ENCODE measurements around the gene DDN.

The DDN gene

GRCh38 chr12:48980953-48981756 is 18.0 kb downstream of the DDN start:
- DNase-seq = no peak

GRCh38 chr12:48980389-48980952 is 18.7 kb downstream of the DDN start:
- no peak for DNase-seq

- peak in 1 of 2 donors; percentile 10 for DNase-seq
These were observed 19.4 kb downstream of the DDN start for GRCh38 chr12:48979602-48980388.

GRCh38 chr12:48978741-48979601 is 20.2 kb downstream of the DDN start:
- DNase-seq = no peak

DNA sequence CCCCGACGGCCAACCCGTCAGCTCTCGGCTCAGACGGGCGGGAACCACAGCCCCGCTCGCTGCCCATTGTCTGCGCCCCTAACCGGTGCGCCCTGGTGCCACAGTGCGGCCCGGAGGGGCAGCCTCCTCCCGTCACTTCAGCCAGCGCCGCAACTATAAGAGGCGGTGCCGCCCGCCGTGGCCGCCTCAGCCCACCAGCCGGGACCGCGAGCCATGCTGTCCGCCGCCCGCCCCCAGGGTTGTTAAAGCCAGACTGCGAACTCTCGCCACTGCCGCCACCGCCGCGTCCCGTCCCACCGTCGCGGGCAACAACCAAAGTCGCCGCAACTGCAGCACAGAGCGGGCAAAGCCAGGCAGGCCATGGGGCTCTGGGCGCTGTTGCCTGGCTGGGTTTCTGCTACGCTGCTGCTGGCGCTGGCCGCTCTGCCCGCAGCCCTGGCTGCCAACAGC is 20.9 kb downstream of the DDN start, which contains the start of gene WNT1:
Gene WNT1, plus strand, starts transcription at position 32 of the 450 bp plus-strand sequence. Its CDS starts 329 bp downstream, at position 361.
- no peak for DNase-seq

DNA sequence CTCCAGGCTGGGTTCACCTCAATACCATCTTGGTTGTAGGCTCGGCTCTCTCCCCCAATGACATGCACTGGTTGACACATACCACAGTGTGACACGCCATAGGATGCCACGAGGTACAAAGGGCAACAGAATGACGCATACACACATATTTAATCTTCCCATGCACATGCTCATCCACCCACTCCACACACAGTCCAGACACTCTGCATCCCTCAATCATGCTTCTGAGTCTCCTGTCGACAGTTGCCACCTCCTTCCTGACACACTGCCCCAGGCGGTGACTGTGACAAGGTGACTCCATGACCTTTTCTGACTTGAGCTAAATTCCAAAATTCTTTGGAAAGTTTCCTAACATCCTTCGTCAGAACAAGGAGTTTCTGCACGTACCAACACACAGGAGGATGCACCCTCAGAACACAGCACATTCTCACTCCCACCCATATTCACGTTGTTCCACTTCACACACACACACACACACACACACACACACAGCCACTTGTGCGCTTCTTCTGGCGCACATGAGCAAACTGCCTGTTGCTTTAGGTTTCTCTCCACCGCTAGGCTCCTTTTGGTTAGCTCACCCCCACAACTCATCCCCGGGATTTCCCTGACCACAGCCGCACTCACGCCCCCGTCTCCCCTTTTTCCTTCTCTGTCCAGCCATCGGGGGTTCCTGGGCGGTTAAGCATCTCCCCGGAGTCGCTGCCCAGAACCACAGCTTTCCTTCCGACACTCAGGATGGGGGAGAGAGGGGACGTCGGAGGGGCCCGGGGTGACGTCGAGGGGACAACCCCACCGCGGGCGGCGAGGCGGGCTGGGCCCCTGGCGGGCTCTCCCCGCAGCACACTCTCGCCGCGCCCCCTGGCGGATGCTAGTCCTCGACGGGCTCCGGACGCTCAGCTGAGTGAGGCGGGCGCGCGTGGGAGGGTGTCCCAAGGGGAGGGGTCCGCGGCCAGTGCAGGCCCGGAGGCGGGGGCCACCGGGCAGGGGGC is 21.6 kb downstream of the DDN start:
- DNase-seq = peak; percentile 81 to 88

GRCh38 chr12:48973941-48974673 is 25.1 kb downstream of the DDN start:
- DNase-seq = peak in 1 of 2 donors; percentile 33

DNA sequence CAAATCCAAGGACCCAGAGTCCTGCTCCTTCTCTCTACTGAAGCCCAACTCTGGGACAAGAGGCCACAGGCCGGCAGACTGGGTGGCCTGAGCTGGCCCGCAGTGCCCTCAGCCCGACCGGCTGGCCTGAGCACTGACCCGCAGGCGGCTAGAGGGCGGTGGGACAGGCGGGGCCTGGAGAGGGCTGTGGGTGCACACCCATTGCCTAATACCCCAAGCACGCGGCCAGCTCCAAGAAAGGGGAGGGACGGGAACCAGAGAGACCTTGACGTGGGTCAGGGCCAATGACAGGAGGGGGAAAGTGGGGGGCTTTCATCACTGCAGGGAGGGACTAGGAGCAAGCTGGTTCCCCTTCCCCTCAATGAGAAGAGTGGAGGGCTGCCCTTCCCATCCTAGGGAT is 25.6 kb downstream of the DDN start:
- no peak for DNase-seq

DNA sequence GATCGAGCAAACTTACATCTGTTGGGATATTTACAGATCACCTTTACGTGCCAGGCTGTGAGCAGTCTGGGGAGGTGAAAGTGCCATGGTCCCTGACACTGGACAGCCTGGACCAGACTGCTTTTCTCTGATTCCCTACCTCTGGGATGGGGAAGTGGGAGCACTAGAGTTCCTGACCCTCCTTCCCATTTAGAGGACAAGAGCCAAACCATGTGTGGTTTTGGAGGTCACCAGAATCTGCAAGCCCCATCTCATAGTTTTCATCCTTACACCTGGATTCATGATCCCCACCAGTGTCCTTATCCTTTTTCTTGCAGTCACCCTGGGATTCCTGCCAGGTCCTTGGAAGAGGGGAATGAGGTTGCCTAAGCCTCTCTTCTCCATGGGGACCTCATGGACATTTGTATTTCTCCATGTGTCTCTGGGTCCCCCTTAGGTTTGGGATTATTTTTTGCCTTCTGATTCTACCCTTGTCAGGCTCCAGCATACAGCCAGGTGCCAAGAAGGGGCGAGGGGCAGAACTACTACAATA is 26.2 kb downstream of the DDN start:
- DNase-seq = no peak

GRCh38 chr12:48972213-48972951 is 26.8 kb downstream of the DDN start:
- peak in 1 of 2 donors; percentile 22 for DNase-seq

- DNase-seq = no peak
These were observed 28.4 kb downstream of the DDN start for GRCh38 chr12:48970702-48971334.

- no peak for DNase-seq
These were observed 29.1 kb downstream of the DDN start for GRCh38 chr12:48969833-48970701.

DNA sequence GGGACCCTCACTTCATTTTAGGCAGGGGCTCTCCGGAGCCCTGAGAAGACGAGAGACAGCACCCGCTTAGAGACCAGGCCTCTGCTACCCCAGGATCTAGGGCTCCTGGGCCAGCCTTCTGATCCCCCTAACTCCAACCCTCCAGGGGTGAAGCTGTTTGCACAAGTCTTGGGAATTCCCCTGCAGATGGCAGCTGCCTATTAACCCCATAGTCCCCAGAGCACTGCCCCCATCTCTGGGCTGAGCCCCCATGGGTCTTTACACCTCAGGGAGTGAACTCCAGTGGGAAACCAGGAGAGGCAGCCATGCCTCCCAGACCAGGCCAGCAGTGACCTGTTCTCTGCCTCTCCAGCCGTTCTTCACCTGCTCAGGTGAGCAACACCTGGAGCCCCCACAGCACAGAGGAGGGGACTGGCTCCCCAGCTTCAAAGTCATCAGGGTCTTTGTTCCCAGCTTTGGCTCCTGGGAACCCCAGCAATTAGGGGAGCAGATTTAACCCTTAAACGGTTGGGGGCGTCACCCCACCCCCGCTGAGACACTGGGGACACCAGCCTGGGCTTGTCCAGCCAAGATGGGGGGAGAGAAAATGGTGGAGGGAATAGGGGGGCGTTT is 29.9 kb downstream of the DDN start:
- DNase-seq = no peak

DNA sequence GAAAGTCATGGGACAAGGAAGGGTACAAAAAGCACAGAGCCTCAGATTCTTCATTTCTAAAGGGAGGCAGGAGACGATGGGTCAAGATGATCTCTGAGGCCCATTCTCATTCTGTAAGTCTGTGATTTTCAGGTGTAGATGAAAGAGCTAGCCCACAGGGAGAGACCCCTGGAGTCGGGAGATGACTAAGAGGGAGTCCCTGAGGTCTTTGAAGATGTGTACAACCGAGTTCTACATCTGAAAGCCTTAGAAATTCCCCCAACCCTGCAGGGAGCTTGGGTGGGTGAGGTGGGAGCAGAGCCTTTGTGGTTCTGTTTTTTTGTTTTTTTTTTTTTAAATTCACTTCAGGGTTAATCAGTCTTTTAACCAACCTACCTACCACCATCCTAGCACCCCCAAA is 30.7 kb downstream of the DDN start:
- DNase-seq = no peak

GRCh38 chr12:48967991-48968390 is 31.2 kb downstream of the DDN start:
- DNase-seq = no peak

DNA sequence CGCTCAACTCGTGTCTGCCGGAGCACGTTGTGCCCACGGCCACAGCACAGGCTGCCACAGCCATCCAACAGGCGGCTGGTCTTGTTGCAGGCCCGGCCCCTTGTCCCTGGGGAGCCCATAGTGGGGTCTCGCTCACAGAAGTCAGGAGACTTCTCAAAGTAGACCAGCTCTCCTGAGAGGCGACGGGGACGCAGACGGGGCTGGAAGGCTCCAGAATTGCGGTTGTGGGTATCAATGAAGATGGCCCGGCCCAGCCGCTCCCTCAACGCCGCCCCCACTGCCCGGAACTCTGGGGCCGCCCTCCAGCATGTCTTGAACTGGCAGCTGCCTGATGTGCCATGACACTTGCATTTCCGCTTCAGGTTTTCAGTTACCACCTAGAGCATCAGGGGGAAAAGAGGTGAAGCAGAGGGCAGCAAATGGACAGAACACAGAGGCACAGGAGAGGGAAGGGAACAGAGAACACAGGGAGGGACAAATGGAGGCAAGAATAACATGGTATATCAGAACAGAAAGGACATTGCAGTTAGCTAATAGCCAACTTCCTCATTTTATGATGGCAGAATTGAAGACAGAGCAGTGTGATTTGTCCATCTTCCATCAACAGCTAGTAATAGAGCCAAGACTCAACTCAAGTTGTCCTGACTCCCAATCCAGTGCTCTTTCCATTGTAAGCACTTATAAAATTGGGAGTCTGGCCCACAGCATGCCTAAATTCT is 32.8 kb downstream of the DDN start:
- no peak for DNase-seq

DNA sequence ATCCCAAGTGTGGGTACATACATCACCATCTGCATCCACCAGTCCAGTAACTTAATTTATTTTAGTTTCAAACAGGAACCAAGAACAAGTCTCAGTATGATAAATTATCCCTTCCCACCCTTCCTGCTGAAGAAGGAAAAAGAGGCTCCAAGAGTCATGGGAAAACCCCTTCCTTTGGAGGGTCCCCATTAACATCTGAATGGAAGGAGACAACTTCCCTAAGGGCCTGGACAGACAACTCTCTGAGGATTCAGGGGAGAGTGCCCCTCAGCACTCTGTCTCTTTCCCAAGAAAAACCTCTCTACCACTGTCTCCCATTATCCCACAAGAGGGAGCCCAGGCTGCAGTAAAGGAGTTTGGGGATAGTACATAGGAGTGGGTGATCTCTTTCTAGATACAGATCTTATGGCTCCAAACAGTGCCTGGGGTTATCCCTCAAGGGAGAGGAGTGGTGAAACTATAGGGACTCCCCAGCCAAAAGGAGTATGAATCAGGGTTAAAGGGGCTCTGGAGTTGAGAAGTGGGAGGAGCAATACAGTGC is 33.8 kb downstream of the DDN start:
- no peak for DNase-seq

All from stimulated activated CD4-positive, alpha-beta T cell treated with anti-CD3 and anti-CD28 coated beads, Interleukin-2, amount 100 ng/mL, for 48 hours (primary cell).